DOHH2 (cell line): Measurements from ENCODE around the gene YIPF6.

Source experiments
- EZH2phosphoT487 ChIP-seq: fragments of 200-600 bp; sonication (generic); IDR thresholded peaks from 2 replicates; pipeline ENCODE4 v1.6.1; 2017; ENCODE audit warnings: borderline replicate concordance, mild to moderate bottlenecking, antibody characterized with exemption, low read length, moderate library complexity, mixed read lengths
- TF ChIP-seq, protein P1 (sequence below): fragments of 200-600 bp; sonication (generic); IDR thresholded peaks from one replicate; pipeline ENCODE4 v1.5.1; 2014; ENCODE audit warnings: antibody characterized with exemption, mild to moderate bottlenecking, low read depth, low read length; ENCODE audit not compliant: poor library complexity, severe bottlenecking

- TF ChIP-seq, protein P1, sequence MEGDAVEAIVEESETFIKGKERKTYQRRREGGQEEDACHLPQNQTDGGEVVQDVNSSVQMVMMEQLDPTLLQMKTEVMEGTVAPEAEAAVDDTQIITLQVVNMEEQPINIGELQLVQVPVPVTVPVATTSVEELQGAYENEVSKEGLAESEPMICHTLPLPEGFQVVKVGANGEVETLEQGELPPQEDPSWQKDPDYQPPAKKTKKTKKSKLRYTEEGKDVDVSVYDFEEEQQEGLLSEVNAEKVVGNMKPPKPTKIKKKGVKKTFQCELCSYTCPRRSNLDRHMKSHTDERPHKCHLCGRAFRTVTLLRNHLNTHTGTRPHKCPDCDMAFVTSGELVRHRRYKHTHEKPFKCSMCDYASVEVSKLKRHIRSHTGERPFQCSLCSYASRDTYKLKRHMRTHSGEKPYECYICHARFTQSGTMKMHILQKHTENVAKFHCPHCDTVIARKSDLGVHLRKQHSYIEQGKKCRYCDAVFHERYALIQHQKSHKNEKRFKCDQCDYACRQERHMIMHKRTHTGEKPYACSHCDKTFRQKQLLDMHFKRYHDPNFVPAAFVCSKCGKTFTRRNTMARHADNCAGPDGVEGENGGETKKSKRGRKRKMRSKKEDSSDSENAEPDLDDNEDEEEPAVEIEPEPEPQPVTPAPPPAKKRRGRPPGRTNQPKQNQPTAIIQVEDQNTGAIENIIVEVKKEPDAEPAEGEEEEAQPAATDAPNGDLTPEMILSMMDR: no peak
- TF ChIP-seq EZH2phosphoT487: no peak
Measured at GRCh38 chrX:68533656-68534055, 34.8 kb downstream of the YIPF6 start.
